Activated CD8-positive, alpha-beta memory T cell treated with anti-CD3 and anti-CD28 coated beads, Interleukin-2, amount 50 U/mL, for 4 hours (primary cell): ENCODE results near the gene EPB41L4A.

Experiments used
- DNase-seq: peaks from one replicate; pipeline ENCODE4 v3.0.0-alpha.2; 2020

The EPB41L4A gene

DNA sequence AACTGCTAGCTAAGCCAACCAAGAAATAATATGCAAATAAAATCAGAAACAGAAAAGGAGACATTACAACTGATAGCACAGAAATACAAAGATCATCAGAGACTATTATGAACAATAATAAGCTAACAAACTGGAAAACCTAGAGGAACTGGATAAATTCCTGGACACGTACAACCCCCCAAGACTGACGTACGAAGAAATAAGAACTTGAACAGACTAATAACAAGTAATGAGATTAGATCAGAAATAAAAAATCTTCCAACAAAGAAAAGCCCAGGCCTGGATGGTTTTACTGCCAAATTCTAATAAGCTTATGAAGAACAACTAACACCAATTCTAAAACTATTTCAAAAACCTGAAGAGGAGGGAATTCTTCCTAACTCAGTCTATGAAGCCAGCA lies 67.9 kb downstream of the EPB41L4A start:
- DNase-seq, result no peak

DNA sequence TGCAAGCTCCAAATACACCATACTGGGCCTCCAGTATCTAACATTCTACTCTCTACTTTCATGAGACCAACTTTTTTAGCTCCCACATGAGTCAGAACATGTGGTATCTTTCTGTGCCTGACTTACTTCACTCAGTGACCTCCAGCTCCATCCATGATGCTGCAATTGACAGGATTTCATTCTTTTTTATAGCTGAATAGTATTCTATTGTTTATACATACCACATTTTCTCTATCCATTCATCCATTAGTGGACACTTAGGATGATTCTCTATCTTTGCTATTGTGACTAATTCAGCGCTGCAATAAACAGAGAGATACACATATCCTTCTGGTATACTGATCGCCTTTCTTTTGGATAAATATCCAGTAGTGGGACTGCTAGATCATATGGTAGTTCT lies 68.5 kb downstream of the EPB41L4A start:
- no peak for DNase-seq

DNA sequence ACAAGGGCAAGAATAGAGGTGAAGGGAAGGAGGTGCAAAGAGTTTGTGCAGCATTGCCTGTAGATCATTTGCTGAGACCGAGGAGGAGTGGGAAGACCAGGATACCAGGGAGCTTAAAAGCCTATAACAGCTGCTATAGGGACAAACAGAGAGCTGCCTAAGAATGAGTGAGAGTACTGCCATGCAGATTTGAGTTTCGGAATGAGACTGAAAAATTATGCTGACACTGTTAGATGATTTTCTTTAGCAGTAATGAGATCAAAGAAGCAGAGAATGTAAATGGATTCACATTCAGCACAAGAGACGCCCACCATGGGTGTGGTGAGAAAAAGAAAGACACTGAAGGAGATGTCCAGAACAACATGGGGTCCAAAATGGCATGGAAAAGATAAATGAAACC lies 69.7 kb downstream of the EPB41L4A start:
- DNase-seq, result no peak

DNA sequence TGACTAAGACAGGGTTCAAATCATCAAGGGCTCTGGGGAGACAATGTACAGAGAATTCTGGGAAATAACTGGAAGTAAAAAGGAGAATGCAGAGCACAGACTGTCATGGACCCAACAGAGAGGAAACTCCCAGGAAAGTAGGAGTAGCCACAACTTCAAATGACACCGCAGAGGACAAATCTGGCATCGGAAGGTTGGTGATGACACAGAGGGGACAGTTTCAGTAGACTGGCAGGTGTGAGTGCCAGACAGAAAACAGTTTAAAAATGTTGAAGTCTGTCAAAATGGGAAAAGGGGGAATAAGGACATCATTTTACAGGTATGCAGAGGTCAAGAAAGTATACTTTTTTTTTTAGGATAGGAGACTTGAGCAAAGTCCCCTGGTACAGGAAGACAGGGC lies 70.2 kb downstream of the EPB41L4A start:
- DNase-seq, result no peak

DNA sequence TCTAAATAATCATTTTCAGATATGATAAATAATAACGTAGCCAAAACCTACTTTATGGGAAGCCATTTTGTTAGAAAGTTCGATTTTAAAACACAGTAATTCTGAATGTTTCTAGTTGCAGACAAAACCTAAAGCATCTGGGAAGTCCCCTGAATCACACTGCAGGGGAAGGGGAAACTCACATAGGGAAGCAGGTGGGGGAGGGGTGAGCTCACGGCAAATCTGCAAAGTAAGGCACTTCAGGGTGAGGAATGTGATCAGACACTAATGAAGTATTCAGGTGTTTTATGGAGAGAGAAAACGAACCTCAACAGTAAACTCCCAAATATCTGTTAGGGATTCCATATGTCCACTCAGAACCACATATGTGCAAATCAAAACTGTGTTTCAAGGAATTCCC lies 70.7 kb downstream of the EPB41L4A start:
- DNase-seq, result no peak

DNA sequence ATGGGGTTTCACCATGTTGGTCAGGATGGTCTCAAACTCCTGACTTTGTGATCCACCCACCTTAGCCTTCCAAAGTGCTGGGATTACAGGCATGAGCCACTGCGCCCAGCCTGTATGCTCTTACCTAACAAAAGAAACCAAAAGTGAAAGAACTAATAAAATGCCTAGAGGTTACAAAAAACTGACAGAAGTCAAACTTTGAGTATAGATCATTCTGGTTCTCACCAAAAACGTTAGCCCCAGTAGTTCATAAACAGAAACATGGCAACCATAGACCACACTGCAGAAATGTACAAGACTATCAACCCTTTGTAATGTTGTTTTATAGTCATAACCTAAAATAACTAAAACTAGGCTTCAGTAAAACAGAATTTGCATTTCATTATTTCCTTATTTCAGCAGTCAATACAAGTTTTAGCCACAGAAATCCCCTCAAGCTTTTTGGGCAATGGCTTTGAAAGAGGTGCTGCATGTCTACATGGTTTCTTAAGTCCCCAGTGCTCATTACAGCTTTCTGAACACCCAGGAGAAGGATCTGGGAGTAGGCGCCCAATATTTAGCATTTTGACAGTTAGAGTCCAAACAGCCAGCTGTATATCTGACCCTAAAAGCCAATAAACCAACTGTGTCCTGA lies 72.5 kb downstream of the EPB41L4A start:
- no peak for DNase-seq

DNA sequence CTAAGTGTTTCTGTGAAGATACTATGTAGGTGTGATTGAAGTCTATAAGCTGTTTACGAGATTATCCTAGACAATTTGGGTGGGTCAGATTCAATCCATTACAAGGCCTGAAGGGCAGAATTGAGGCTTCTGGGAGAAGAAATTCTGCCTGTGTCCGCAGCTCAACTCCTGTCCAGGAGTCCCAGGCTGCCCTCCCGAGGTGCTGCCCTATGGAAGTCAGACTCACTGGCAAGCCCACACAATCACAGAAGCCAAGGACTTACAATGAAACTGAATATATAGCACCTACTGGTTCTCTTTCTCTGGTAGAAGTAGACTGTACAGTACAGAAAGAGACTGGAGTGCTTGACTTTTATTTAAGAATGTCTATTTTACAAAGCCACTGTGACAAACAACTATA lies 74.5 kb downstream of the EPB41L4A start:
- no peak for DNase-seq

DNA sequence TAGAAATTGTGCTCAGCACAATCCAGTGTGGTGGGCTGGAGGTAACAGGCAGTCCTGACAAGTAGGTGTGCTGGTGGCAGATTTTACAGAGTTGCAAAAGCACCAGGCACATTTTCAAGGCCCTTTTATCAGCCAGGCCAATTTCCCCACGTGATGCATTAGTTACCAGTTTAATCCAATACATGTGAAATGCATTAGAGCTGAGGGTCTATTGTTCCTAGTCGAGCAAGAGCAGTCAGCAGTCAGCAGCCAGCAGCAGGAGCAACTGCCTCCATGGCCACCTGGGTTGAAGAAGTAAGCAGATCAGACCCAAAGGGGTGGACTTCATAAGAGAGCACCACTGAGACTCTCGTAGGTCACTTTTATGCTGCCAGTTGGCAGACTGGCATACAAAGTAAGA lies 76.7 kb downstream of the EPB41L4A start:
- no peak for DNase-seq

DNA sequence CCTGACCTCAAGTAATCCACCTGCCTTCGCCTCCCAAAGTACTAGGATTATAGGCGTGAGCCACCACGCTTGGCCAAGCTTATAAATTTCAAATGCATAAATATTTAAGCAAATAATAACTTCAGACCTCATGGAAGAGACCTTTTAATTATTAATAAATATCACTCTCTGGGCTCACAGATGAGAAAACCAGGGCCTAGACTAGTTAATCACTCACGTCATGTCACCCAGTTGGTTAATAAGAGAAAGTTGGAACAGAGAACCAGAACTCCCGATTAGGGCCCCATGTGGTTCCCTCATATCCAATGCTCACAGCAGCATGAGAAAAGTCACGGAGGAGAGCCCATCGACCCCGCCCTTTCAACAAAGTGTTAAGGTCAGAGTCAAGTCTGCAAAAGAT lies 79.3 kb downstream of the EPB41L4A start:
- DNase-seq, result no peak

DNA sequence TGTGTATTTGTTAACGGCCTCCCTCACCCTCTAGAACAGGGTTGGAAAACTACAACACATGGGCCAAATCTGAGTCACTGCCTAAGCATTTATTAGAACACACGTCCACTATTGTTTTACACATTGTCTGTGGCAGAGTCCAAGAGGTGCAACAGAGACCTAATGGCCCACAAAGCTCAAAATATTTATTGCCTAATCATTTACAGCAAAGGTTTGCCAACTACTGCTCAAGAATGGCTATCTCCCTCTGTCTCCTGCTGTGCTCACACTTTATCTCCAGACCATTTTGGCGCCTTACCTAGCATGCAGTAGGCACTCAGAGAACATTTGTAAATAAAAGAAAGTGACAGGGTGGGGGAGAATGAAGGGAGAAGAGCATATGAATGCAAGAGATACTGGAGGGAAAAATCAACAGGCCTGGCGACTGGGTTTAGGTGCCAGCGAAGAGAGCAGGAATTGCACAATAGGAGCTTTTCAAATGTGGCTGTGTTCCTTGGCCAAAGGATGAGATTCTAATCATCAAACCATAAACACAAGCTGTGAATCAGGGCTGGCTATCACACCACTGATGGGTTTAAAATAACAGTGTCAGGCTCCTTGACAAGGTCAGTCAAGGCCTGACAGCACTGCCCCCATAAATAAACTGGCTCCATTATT lies 80.3 kb downstream of the EPB41L4A start:
- no peak for DNase-seq

DNA sequence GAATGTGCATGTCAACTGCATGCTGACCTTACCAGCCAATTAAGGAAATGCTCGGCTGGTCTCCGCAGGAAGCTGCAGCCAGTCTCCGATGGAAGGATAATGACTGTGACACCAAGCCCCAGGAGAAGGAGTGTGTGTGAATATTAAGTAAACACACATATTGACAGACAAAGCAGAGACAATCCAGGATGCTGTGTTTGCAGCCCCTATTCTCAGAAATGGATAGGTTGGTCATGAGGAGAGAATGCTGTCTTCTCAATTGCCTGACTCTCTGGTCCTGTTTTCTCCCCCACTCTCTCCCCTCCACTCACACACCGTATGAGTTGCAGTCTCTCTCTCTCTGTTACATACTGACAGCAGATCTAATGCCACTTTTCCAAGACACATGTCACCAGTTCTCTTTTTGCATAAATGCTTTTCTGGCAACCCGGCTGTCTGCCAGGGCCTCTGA lies 85.7 kb downstream of the EPB41L4A start:
- no peak for DNase-seq

DNA sequence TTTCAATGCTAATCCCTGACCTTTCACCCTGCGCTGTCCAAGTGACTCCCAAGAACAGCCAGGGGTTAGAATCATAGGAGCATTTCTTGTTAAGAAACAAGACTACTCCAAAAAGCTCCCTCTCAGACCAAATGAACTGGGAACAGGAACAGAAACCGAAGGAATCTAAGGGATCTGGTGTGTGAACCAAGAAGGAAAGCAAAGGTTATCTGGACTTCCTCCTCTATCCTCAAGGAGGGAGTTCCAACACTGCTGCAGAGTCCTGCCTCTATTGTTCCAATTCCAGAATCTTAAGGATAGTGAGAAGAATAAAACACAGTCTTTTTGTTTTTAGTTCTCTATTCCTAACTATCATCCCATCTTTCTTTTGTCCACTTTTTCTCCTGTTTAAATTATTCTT lies 87.2 kb downstream of the EPB41L4A start:
- no peak for DNase-seq

DNA sequence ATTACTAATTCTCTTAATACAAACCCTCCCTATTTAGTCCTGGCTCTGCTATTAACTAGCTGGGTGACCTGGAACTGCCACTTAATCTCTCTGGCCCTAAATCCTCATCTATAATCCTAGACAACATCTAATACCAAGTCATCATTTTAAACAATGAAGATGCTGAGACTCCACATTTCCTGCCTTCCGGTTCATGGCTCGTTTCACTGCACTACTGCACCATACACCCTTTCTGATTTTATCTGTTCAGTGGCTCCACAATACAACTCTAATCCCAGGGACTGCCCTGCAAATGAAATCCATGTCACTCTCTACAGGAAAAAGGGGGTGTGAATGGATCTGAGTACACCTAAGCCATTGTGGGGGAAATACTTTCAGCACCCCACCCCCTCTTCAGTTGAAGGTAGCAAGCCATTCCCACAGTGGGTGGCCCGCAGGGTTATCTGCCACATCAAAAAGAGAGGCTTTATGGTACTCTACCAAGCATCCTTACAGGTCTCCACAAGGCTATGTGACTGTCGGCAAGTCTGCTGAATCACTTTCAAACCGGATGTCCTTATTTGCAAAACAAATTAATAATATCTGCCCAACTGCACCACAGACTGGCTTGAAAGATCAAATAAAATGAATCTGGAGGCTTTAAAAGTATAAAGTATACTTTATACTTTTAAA lies 89.5 kb downstream of the EPB41L4A start:
- no peak for DNase-seq

DNA sequence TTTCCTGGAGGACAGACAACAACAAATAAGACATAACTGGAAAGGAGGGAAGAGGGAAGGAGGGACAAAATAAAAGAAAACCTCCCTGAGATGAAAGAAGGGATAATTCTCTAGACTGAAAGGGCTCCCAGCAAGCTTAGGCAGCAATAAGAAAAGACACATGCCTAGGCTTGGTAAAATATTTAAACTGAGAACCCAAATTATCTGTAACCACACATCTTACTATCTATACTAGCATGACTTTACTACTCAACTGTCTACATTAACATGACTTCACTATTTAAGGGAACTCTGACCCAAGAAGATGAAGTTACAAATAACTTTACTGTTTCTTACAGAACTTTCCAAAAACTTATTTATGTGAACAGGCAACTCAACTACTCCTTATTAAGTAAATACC lies 95.9 kb downstream of the EPB41L4A start:
- DNase-seq, result no peak

DNA sequence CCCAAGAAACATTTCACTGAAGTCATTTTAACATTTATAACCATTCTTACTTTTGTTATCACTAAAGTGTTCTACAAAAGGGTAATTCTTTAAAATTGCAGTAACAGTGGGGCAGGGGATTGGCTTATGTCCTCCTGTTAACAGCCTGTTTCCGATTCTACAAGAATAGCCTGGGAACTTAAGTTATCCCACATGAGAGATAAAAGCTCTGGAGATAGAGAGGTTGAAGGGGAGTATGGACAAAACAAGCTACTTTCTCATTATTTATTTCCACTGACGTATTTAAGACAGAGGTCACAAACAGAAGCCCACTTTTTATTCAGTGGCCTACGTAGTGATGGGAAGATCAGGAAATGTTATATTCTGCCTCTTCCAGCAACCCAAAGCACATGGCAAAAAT lies 98.7 kb downstream of the EPB41L4A start:
- no peak for DNase-seq

DNA sequence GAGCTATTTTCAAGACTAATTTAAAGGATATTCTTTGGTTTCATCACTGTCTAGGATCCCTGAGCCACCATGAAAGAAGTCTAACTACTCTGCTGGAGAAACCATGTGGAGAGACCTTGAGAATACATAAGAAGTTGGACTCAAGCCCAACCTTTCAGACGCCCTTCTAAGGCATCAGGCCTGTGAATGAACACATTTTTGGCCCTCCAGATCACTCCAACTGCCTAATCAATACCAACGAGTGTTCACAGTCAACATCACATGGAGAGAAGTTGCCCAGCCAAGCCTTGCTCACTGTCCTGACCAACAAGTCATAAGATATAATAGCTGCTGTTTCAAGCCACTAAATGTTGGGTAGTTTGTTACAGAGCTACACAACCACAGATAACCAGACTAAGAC lies 100.7 kb downstream of the EPB41L4A start:
- no peak for DNase-seq

DNA sequence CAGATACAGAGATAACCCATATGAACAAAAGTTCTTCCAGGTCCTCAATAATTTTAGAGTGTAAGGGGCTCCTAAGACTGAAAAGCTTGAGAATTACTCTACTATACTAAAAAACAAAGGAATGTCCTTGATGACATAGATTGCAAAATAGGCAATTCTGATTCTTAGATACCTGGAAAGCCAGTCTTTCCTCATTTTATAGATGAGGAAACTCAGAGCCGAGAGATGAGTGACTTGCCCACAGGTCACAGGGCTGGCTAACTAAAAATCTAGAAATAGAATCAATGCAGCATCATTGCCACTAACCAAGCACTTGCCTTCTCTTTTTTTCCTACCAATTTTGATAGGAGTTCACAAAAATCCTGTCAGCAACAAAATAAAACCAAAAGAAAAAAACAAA lies 101.2 kb downstream of the EPB41L4A start:
- no peak for DNase-seq

DNA sequence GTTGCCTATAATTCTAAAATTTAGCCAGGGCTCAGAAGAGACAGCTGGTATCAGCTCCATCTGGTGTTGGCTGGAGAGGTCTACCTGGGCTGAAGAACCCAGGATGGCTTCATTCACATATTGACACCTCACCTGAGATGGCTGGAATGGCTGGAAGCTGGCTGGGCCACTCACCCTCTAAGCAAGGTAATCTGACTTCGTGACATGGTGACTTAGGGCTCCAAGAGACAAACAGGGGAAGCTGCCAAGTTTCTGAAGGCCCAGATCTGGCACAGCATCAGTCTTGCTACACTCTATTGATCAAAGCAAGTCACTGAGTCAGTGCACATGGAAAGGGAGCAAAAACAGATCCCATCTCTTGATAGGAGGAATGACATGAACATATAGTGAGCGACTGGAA lies 102.3 kb downstream of the EPB41L4A start:
- DNase-seq, result no peak

DNA sequence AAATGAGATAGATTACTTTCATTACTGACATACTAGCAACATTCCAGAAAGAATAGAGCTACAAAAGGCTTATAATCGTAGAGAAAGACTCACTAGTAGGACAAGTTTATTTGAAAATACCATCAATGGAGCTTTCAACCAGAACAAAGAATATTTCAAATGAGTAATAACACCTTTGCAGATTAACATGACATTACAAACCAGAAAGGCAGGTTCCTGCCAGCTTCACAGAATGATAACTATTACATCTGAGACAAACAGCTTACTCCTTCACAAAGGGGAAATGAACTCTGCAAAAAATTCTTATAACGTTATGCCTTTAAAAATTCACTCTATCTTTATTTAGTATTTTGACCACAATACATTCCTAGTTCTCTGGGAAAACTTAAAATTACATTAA lies 103.1 kb downstream of the EPB41L4A start:
- DNase-seq, result no peak

DNA sequence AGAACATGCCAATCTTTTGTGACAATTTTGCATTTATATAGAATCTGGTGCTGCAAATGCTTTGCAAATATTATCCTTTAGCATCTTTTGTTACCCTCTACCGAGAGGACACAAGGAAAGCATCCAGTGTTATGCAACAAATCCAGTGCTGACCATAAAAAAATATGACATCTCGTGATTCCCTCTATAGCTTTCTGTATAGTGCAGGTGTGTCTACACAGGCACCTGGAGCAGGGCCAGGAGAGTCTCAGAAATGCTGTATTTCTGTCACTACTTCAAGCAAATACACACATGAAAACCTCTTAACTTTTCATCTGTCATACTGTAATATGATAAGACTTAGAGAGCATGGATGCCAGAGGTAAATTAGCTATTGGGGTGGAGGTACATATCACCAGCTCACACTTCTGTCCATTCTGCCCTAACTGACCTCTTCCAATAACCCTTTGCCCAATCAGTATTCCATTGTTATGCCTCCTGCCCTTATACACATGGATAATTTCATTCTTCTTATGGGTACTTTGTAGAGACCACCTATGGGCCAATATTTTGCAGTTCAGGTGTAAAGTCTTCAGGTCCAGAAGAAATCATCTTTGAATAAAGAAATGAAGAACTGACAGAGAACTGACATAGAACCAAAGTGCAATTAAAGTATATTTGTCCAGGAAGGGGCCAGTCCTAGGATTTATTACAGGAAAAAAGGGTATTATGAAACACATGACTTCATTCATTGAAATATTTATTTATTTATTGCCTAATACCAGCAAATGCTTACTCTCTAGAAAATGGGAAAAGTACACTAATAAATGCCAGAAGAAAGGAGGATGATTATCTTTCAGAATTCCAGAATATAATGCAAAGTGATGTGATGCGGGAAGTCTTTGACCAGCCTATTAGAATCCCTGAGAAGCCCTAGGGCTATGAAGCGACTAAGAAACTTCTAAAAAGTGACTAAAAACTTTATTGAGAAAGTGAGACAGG lies 106.5 kb downstream of the EPB41L4A start:
- DNase-seq, result no peak

DNA sequence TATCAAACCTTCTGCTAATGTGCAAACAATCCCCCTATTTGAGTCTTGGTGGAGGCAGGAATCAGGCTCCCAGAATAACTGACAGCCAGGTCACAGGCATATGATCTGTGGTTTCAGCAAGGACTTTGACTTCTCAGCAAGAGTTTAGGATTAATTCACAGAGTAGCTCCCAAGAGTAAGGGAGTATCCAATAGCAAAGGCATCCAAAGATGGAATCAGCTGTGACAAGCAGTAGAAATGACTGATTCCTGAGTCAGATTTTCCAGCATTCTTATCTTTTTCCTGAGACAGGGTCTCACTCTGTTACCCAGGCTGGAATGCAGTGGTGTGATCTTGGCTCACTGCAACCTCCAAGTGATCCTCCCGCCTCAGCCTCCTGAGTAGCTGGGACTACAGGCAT lies 108.3 kb downstream of the EPB41L4A start:
- no peak for DNase-seq

DNA sequence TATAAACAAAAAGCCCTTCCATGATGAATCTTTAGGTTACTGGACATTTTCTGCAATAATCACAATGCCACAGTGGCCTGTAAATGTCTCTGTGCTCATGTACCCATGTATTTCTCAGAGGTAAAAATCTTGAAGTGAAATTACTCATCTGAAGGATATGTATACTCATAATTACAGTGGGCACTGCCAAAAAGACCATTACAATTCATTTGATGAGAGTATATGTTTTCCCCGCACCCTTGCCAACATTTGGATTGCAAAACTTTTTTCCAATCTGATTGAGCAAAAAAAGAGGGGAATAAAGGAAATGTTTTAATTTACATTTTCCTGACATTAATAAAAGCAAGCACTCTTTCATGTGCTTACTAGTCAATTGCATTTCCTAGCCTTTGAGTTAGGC lies 110.5 kb downstream of the EPB41L4A start:
- DNase-seq, result no peak

DNA sequence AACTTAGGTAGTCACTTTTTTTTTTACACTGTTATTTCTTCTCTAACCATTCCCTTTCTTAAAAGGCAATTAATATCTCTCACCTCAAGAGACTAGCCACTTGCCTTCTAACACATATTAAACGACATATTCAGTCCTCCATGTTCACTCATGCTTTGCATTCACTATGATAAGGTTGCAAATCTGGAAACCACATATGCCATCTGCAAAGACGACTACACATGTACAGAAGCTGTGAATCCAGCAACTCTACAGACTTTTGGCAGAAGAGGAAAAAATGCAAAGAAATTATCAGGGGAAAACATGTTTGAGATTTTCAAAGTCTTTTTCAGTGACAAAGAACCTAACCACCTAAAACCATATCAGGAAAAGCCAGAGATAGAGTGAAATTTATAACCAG lies 112.1 kb downstream of the EPB41L4A start:
- no peak for DNase-seq
